ENCODE measurements around the gene RUNX2.
A peak's percentile ranks its signal among the peaks of the same experiment; 100 is the strongest.

RUNX2 gene

DNA sequence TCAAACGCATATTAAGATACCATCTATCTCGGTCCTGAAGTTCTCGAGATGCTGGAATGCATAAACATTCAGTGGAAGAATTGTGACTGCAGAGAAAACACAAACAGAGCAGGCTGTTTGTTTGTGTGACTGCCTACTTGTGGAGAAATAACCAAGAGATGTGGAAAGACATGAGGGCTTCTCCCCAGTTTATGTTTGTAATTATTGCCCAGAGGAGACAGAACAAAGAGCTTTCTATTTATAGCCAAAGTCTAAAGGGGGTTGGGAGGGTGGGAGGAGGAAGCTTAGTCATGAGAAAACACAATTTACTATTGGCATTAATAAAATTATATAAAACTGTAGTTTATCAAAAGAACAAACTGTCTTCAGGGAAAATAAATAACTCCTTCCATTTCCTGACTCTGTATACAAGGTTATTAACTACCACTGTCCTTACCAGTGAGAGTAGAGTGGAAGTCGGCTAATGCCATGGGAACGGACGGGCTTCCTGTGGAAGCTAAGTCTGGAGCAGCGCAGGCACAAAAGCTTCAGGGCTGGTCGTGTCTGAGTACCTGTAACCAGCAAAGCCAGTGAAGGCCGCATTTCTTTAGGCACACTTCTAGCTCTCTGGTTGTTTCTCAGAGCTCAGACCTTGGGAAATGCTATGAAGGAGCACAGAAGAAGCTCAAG is 249.8 kb downstream of the RUNX2 start:
- H4K12ac ChIP-seq (ENCODE audit: low read depth, low read length): no peak overlapping the region
- no peak overlapping the region for H3K18ac ChIP-seq (ENCODE audit: low read length)
- H2AK5ac ChIP-seq (ENCODE audit: low read length): no peak overlapping the region
- peaks cover 4% of the 10 kb centered on the region for H3K79me1 ChIP-seq (ENCODE audit: low read length)
- peak overlapping the region; percentile 65 for H2BK12ac ChIP-seq (ENCODE audit: low read length)
- no peaks in the 10 kb centered on the region for H3K79me2 ChIP-seq (ENCODE audit: control insufficient read depth, insufficient read depth, low read length, poor library complexity)
- no peaks in the 10 kb centered on the region for H3K36me3 ChIP-seq (ENCODE audit: control insufficient read depth in 1 of 2, insufficient read depth in 2 of 2, low read length in 2 of 2)
- no peak overlapping the region for H2AFZ ChIP-seq (ENCODE audit: insufficient read depth, low read length, poor library complexity)
- peaks cover 2% of the 10 kb centered on the region for H3K9me3 ChIP-seq (ENCODE audit: insufficient read depth, low read depth, low read length)
- H3K4me3 ChIP-seq (ENCODE audit: low read depth, low read length): no peak overlapping the region
- H2BK120ac ChIP-seq (ENCODE audit: insufficient read depth, low read length, poor library complexity): no peak overlapping the region
- H3K4me2 ChIP-seq (ENCODE audit: low read length): no peak overlapping the region
- H3K27me3 ChIP-seq (ENCODE audit: insufficient read depth, low read length): no peaks in the 10 kb centered on the region
- H3K9ac ChIP-seq (ENCODE audit: low read length): no peak overlapping the region
- H3K27ac ChIP-seq (ENCODE audit: low read depth, low read length): no peak overlapping the region
- H3K4ac ChIP-seq (ENCODE audit: low read depth, low read length): no peak overlapping the region
- H3K23ac ChIP-seq (ENCODE audit: low read length): no peak overlapping the region
- H3K14ac ChIP-seq (ENCODE audit: low read length): no peak overlapping the region
- H4K91ac ChIP-seq (ENCODE audit: low read depth, low read length): no peak overlapping the region
- WGBS (ENCODE audit: extremely low coverage, insufficient coverage, insufficient read length): no CpG with 5 or more reads among the region's 9 CpGs
- H3K4me1 ChIP-seq (ENCODE audit: control insufficient read depth in 1 of 2, insufficient read depth in 2 of 2, low read length in 2 of 2): peaks cover 0 to 4% of the 10 kb centered on the region in 2 experiments
- H2BK5ac ChIP-seq (ENCODE audit: low read depth, low read length, poor library complexity): no peak overlapping the region
- no peak overlapping the region for H4K8ac ChIP-seq (ENCODE audit: low read depth, low read length)
- no peak for DNase-seq

DNA sequence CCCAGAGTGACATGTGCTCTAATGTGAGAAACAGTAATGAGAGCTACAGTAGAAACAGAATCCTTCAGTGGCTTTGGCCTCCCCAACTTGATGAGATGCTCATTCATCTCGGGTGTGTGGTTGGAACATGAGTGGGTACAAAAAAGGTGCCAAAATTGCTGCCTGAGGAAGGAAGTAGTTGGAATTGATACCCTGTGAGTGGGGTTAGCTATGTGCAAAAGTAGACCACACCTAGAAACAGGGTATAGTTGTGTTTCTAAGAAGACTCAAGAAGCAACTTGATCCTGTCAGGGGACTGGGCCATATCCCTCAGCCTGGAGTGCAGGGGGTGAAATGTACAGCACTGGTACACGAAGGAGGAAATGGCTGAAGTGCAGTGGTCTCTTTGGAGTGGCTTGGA is 256.0 kb downstream of the RUNX2 start:
- no peak for DNase-seq
- Histone ChIP-seq H2BK120ac (ENCODE audit: insufficient read depth, low read length, poor library complexity) (no peak overlapping the region), H3K9me3 (ENCODE audit: insufficient read depth, low read depth, low read length) (no peaks in the 10 kb centered on the region), H3K36me3 (ENCODE audit: control insufficient read depth in 1 of 2, insufficient read depth in 2 of 2, low read length in 2 of 2) (no peaks in the 10 kb centered on the region), H4K91ac (ENCODE audit: low read depth, low read length) (no peak overlapping the region), H3K79me2 (ENCODE audit: control insufficient read depth, insufficient read depth, low read length, poor library complexity) (no peaks in the 10 kb centered on the region), H3K79me1 (ENCODE audit: low read length) (no peaks in the 10 kb centered on the region), H2AK5ac (ENCODE audit: low read length) (no peak overlapping the region), H3K27me3 (ENCODE audit: insufficient read depth, low read length) (no peaks in the 10 kb centered on the region), H4K8ac (ENCODE audit: low read depth, low read length) (no peak overlapping the region), H3K23ac (ENCODE audit: low read length) (no peak overlapping the region), H3K27ac (ENCODE audit: low read depth, low read length) (no peak overlapping the region), H3K4me3 (ENCODE audit: low read depth, low read length) (no peak overlapping the region), H3K14ac (ENCODE audit: low read length) (no peak overlapping the region), H3K18ac (ENCODE audit: low read length) (no peak overlapping the region), H2BK5ac (ENCODE audit: low read depth, low read length, poor library complexity) (no peak overlapping the region), H4K12ac (ENCODE audit: low read depth, low read length) (no peak overlapping the region), H3K9ac (ENCODE audit: low read length) (no peak overlapping the region), H2AFZ (ENCODE audit: insufficient read depth, low read length, poor library complexity) (no peak overlapping the region), H3K4me2 (ENCODE audit: low read length) (no peak overlapping the region), H3K4me1 (ENCODE audit: control insufficient read depth in 1 of 2, insufficient read depth in 2 of 2, low read length in 2 of 2) (no peaks in the 10 kb centered on the region), H2BK12ac (ENCODE audit: low read length) (no peak overlapping the region), H3K4ac (ENCODE audit: low read depth, low read length) (no peak overlapping the region)
- no CpG with 5 or more reads among the region's 2 CpGs for WGBS (ENCODE audit: extremely low coverage, insufficient coverage, insufficient read length)

DNA sequence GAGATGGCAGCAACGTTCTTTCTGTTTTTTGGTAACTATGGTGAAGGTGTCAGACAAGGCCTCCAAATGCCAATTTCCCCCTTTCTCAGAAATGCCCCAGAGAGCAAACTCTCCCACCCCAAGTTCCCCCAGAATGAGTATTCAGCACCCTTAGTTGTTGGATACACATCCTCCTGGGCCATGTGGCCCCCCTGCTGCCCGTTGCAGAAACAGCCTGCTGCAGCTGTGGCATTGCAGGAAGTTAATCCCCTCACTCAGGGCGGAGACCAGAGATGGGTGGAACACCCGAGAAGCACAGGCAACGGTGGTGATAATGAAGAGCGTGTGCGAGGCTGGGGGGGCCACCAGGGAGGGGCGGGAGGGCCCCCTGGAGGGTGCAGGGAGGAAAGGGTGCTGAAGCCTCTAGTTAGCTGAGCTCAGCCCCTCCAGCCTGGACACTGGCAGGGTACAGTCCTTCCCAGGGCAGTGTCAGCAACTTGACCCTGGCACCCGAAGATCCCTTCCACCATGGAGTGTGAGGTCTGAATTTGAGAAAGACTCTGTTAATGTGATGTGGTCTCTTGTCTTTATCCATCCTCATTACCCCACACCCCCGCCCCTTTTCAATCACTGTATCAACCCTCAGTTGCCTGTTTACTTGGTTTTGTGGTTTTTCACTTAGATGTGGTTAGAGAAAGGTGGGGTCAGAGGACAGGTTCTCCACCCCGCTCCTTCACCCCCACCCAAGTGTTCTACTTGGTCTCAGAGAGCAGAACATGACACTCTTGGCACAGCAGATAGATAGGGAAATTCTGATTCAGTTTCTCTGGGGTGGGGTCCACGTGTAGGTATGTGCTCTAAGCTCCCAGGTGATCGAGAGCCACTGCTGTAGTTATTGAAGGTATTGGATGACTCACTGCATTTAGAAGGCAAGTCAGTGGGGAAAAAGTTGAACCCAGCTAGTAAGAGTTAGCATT is 258.4 kb downstream of the RUNX2 start:
- H3K9ac ChIP-seq (ENCODE audit: low read length): no peak overlapping the region
- H2BK12ac ChIP-seq (ENCODE audit: low read length): peak overlapping the region; percentile 44
- H3K79me1 ChIP-seq (ENCODE audit: low read length): peaks cover 2% of the 10 kb centered on the region
- no peak overlapping the region for H2AFZ ChIP-seq (ENCODE audit: insufficient read depth, low read length, poor library complexity)
- no peak overlapping the region for H2AK5ac ChIP-seq (ENCODE audit: low read length)
- H3K79me2 ChIP-seq (ENCODE audit: control insufficient read depth, insufficient read depth, low read length, poor library complexity): no peaks in the 10 kb centered on the region
- no peak overlapping the region for H2BK120ac ChIP-seq (ENCODE audit: insufficient read depth, low read length, poor library complexity)
- H4K12ac ChIP-seq (ENCODE audit: low read depth, low read length): no peak overlapping the region
- no peak overlapping the region for H3K4me3 ChIP-seq (ENCODE audit: low read depth, low read length)
- no peak overlapping the region for H4K91ac ChIP-seq (ENCODE audit: low read depth, low read length)
- H3K4me2 ChIP-seq (ENCODE audit: low read length): no peak overlapping the region
- no peak overlapping the region for H4K8ac ChIP-seq (ENCODE audit: low read depth, low read length)
- H3K18ac ChIP-seq (ENCODE audit: low read length): no peak overlapping the region
- H3K14ac ChIP-seq (ENCODE audit: low read length): no peak overlapping the region
- H3K23ac ChIP-seq (ENCODE audit: low read length): no peak overlapping the region
- H3K27ac ChIP-seq (ENCODE audit: low read depth, low read length): no peak overlapping the region
- no peaks in the 10 kb centered on the region for H3K27me3 ChIP-seq (ENCODE audit: insufficient read depth, low read length)
- H3K4me1 ChIP-seq (ENCODE audit: control insufficient read depth in 1 of 2, insufficient read depth in 2 of 2, low read length in 2 of 2): peaks cover 2 to 5% of the 10 kb centered on the region in 2 experiments
- no peak for DNase-seq
- H3K4ac ChIP-seq (ENCODE audit: low read depth, low read length): no peak overlapping the region
- WGBS (ENCODE audit: extremely low coverage, insufficient coverage, insufficient read length): no CpG with 5 or more reads among the region's 13 CpGs
- H3K9me3 ChIP-seq (ENCODE audit: insufficient read depth, low read depth, low read length): no peaks in the 10 kb centered on the region
- H3K36me3 ChIP-seq (ENCODE audit: control insufficient read depth in 1 of 2, insufficient read depth in 2 of 2, low read length in 2 of 2): no peaks in the 10 kb centered on the region
- H2BK5ac ChIP-seq (ENCODE audit: low read depth, low read length, poor library complexity): no peak overlapping the region

DNA sequence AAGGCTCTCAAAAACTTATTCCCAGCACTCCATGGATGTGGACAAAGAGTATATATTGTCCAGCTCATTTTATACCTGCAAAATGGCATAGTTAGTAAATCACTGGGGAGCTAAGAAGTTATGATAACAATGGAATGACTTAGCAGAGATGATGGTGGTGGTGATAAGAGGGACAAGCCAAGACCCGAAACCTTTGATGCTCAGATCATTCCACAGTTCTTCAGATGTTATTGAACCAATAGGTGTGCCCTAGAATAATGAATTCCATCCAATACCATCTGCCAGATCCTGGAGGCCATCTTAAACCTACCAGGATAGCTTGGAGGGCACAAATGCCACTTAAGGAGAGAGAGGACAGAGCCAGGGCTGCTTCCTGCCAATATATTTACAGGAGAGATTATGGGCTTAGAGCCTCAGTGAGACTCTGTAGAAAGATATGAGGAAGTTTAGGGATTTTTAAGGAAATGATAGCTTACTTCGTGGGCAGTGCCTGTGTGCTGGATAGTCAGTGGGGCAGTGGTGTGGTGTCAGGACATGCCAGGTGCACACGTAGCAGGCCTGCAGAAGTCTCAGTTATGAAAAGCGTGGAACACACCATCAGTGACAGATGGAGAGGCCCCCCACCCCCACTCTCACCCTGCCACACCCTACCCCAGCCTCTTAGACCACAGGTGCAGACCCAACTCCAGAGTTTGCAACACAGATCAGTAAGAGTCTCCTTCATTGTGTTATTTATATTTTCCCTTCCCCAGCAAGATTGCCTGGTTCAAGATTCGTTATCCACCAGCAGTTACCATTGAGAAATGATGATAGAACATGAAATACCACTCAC is 259.3 kb downstream of the RUNX2 start:
- Histone ChIP-seq H3K4me1 (ENCODE audit: control insufficient read depth in 1 of 2, insufficient read depth in 2 of 2, low read length in 2 of 2) (peaks cover 2 to 5% of the 10 kb centered on the region in 2 experiments), H3K4ac (ENCODE audit: low read depth, low read length) (no peak overlapping the region), H3K4me2 (ENCODE audit: low read length) (no peak overlapping the region), H3K27me3 (ENCODE audit: insufficient read depth, low read length) (no peaks in the 10 kb centered on the region), H2BK12ac (ENCODE audit: low read length) (no peak overlapping the region), H4K91ac (ENCODE audit: low read depth, low read length) (no peak overlapping the region), H3K79me2 (ENCODE audit: control insufficient read depth, insufficient read depth, low read length, poor library complexity) (no peaks in the 10 kb centered on the region), H3K23ac (ENCODE audit: low read length) (no peak overlapping the region), H3K36me3 (ENCODE audit: control insufficient read depth in 1 of 2, insufficient read depth in 2 of 2, low read length in 2 of 2) (no peaks in the 10 kb centered on the region), H4K12ac (ENCODE audit: low read depth, low read length) (no peak overlapping the region), H2BK5ac (ENCODE audit: low read depth, low read length, poor library complexity) (no peak overlapping the region), H3K18ac (ENCODE audit: low read length) (no peak overlapping the region), H2AFZ (ENCODE audit: insufficient read depth, low read length, poor library complexity) (no peak overlapping the region), H2BK120ac (ENCODE audit: insufficient read depth, low read length, poor library complexity) (no peak overlapping the region), H3K79me1 (ENCODE audit: low read length) (peaks cover 2% of the 10 kb centered on the region), H3K9me3 (ENCODE audit: insufficient read depth, low read depth, low read length) (no peaks in the 10 kb centered on the region), H3K4me3 (ENCODE audit: low read depth, low read length) (no peak overlapping the region), H4K8ac (ENCODE audit: low read depth, low read length) (no peak overlapping the region), H3K27ac (ENCODE audit: low read depth, low read length) (no peak overlapping the region), H3K14ac (ENCODE audit: low read length) (no peak overlapping the region), H2AK5ac (ENCODE audit: low read length) (no peak overlapping the region), H3K9ac (ENCODE audit: low read length) (no peak overlapping the region)
- DNase-seq: no peak
- no CpG with 5 or more reads among the region's 5 CpGs for WGBS (ENCODE audit: extremely low coverage, insufficient coverage, insufficient read length)

All from trophoblast cell (in vitro differentiated cells and primary cell).